Choroid plexus epithelial cell (primary cell): ENCODE data around the gene KAT8.

ENCODE experiments used
- DNase-seq: peaks from one replicate; pipeline ENCODE4 v3.0.0-alpha.2; 2010; ENCODE audit warnings: low read depth
- H3K4me3 ChIP-seq: 2 replicates; pipeline ENCODE4 v1.5.1; 2011; ENCODE audit warnings: low read depth, mild to moderate bottlenecking, control low read depth, low read length, moderate library complexity
- TF ChIP-seq, protein P1 (sequence below): conservative IDR thresholded peaks from 2 replicates; pipeline ENCODE4 v1.5.1; 2011; ENCODE audit warnings: low read depth, mild to moderate bottlenecking, control low read depth, inconsistent platforms, low read length, moderate library complexity

Gene KAT8

DNA sequence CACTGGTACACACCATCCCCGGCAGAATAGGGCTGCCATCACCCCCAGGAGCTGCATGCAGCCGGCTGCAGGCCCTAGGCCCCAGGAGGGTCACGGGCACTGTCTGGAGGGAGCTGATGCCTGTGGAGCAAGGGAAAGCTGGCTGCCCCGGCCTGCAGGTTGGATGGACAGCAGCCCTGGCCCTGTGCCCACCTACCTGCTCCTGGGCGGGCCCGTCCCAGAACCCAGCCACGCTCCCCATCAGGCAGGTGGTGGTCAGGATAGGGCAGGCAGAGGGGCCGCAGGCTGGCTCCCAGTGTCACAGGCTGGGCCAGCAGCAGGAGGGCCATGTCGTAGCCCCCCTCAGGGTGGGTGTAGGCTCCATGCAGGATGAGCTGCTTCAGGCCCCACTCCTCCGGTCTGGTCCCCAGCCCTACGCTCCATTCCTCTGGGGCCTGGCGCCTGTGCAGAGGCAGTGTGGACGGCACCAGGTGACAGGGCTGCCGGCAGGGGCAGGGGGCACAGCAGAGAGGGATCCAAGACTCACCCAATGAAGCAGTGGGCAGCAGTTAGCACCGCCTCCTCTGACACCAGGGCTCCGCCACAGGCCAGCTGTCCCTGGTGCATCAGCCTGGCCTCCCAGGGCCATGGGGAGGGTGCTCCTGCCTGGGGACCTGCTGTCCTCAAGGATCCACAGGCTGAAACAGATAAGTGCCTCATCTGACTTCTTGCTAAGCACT lies 32.7 kb upstream of the KAT8 start:
- DNase-seq: no peak
- no peak overlapping the region for H3K4me3 ChIP-seq
- TF ChIP-seq, protein P1, sequence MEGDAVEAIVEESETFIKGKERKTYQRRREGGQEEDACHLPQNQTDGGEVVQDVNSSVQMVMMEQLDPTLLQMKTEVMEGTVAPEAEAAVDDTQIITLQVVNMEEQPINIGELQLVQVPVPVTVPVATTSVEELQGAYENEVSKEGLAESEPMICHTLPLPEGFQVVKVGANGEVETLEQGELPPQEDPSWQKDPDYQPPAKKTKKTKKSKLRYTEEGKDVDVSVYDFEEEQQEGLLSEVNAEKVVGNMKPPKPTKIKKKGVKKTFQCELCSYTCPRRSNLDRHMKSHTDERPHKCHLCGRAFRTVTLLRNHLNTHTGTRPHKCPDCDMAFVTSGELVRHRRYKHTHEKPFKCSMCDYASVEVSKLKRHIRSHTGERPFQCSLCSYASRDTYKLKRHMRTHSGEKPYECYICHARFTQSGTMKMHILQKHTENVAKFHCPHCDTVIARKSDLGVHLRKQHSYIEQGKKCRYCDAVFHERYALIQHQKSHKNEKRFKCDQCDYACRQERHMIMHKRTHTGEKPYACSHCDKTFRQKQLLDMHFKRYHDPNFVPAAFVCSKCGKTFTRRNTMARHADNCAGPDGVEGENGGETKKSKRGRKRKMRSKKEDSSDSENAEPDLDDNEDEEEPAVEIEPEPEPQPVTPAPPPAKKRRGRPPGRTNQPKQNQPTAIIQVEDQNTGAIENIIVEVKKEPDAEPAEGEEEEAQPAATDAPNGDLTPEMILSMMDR: no peak

DNA sequence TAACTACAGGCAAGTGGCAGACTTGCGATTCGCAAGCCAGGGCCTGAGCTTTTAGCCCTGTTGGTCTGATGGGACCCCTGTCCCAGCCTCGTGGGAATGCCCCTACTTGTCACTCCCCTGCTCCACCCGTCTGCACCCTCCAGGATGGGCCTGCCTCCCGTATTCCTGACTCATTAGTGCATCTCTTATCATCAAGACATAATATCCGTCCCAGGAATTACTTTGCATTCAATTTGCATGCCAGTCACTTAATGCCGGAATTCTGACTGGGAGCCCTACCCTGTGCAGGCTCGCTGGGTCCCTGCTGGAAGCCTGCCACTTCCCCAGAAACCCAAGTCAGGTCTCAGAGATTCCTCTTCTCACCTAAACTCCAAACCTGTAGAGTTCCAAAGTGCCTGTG lies 32.1 kb upstream of the KAT8 start:
- no peak overlapping the region for H3K4me3 ChIP-seq
- DNase-seq: no peak
- TF ChIP-seq, protein P1: no peak

DNA sequence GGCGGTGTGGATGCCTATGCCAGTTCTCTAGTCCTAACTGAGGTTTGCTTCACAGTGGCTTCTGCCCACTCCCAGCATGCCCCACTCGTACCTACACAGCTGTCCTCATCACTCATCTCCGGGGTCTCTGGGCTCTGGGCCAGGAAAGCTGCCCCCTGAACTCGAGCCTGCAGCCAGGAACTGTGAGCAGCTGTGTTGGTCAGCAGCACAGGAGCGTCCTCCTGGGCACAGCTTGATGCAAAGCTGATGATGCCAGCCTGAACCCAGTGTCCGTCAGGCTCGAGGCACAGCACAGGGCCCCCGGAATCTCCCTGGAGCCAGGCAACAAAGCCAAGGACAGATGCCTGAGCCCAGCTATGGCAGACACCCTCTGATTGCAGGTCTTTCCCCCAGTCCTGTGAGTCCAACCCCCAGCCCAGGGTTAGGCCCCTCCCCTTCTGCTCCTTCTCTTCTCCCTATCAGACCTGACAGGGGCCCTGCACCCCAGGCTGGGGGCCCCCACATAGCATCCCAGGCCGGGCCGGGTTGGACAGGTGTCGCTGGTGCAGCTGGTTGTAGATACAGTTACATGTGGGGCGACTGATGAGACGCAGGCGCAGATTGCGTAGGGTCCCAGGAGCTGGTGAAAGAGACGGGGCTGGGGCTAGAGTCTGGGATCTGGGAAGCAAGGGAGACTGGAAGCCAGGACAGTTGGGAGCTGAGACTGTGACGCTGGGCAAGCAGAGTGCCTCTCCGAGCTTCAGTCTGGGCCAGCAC lies 31.4 kb upstream of the KAT8 start:
- no peak overlapping the region for H3K4me3 ChIP-seq
- TF ChIP-seq, protein P1: no peak
- no peak for DNase-seq

DNA sequence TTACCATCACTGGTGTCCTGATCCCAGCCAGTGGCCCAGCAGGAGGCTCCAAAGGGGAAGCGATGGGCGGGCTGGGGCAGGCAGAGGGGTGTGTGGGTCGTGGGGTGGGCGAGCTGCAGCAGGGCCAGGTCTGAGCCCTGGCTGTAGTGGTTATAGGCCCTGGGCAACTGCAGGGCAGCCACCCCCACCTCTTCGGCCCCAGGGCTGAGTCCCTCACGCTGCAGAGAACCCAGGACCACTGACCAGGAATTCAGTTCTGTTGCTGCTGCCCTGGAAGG lies 30.9 kb upstream of the KAT8 start:
- H3K4me3 ChIP-seq: no peak overlapping the region
- no peak for DNase-seq
- TF ChIP-seq, protein P1: no peak

DNA sequence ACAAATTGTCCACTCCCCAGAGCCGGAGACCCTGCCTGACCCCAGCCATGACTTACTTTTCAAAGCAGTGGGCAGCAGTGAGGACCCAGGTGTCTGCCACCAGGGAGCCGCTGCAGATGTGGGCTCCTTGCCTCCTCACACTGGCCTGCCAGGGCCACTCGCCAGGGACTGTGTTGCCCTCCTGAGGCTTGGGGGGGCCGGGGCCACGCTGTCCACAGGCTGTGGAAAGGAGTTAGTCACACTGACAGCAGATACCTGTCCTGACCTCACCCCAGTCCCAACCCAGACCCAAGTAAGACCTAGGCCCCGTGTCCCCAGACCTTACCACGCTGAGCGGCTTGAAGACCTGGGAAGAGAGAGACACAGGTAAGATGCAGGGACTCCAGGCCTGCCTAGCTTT lies 30.0 kb upstream of the KAT8 start:
- no peak for DNase-seq
- H3K4me3 ChIP-seq: no peak overlapping the region
- TF ChIP-seq, protein P1: no peak

DNA sequence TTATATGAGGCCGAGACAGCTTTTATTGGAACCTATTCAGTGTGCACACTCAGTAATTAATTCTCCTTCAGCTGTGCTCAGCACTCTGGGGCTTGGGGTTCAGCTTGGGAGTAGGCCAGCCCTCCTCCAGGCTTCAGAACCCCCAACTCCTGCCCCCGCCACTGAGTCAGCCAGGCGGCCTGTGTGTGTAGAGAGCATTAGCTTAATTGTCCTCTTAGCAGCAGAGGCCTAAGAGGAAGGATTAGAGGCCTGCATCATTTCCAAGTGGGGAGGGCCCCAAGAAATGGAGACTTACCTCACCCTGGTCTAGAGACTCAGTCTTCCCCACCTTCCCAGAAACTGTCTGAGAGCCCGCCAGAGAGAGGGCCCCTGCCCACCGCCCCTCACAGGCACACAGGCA lies 29.5 kb upstream of the KAT8 start:
- no peak for DNase-seq
- TF ChIP-seq, protein P1: no peak
- no peak overlapping the region for H3K4me3 ChIP-seq

DNA sequence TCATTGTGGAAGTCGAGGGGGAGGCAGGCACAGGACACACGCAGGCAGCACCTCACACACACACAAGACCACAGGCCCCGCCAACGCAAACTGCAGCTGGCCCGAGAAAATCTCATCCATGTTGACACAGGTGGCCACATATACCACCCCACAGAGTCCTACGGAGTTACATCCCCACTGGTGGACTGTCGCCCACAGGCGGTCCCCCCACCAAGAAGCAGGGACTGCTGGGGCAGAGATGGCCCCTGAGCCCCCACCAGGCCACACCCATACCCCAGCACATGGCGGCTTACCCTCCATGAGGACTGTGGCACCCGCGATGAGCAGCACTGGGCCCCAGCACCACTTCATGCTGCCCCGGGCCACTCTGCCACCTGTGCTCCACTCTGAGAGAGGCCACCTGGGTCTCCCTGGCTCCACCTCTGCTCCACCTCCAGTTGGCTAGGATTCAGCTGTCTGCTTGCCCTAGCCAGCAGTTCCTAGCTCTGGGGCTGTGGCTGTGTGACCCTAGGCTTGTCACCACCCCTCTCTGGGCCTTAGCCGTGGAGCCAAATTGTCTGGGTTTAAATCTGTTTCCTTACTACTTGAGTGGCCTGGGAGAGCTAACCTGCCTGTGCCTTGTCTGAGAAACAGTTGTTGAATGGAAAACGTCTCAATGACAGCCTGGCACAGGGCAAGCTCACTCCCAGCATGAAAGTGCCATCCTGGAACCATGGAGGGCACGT lies 28.8 kb upstream of the KAT8 start, which contains the start of gene PRSS53:
PRSS53 (minus strand) TSS at position 485 of the 725 bp plus-strand sequence; CDS start at position 351, 134 bp downstream.
- TF ChIP-seq, protein P1: no peak
- H3K4me3 ChIP-seq: no peak within 1 kb of the TSS
- no peak for DNase-seq
